Subcutaneous adipose tissue (tissue), 4 donors: ENCODE data around the gene ZNF680. TPM values are rescaled to one million over a fixed set of nuclear protein-coding genes. Genes with fewer than 3 reads are reported as not detected.

ENCODE experiments used
- CTCF ChIP-seq: fragments of 450-650 bp; IDR thresholded peaks from one replicate; pipeline ENCODE4 v1.5.1; 2016; ENCODE audit warnings: low read depth, mild to moderate bottlenecking, control low read depth, antibody characterized with exemption, moderate library complexity
- total RNA-seq, 4 donors: library from RNA; depleted of rRNA; stranded (reverse); fragments of >200 nt; gene quantifications; one replicate each; pipeline ENCODE4 v1.1.0, GENCODE V29; 2016

ZNF680 gene
- total RNA-seq, 4 donors from 2014 or later = 19.6 to 20.5 (median 20.1) TPM

GRCh38 chr7:64562256-64562625, 630 bp downstream of the ZNF680 start:
- no peak for TF ChIP-seq CTCF

- TF ChIP-seq CTCF = no peak
Observed at GRCh38 chr7:64559206-64559605, 3.7 kb downstream of the ZNF680 start.

- no peak for TF ChIP-seq CTCF
Observed at GRCh38 chr7:64558781-64559180, 4.1 kb downstream of the ZNF680 start.

GRCh38 chr7:64558323-64558705, 4.6 kb downstream of the ZNF680 start:
- TF ChIP-seq CTCF = no peak

- no peak for TF ChIP-seq CTCF
Observed at GRCh38 chr7:64557601-64558322, 5.1 kb downstream of the ZNF680 start.

- TF ChIP-seq CTCF = no peak
Observed at GRCh38 chr7:64555046-64555445, 7.8 kb downstream of the ZNF680 start.

- no peak for TF ChIP-seq CTCF
Observed at GRCh38 chr7:64551375-64552142, 11.3 kb downstream of the ZNF680 start.
